WTC11 (cell line): ENCODE data around the gene RABGAP1. TPM values are rescaled to one million over a fixed set of nuclear protein-coding genes. Genes with fewer than 3 reads are reported as not detected.

ENCODE experiments used
- ATAC-seq: fragments of 200-7000 bp; cut with Tn5 transposase; 2 replicates; pipeline ENCODE4 v1.10.0; 2021; ENCODE audit warnings: mild to moderate bottlenecking, moderate library complexity
- CTCF ChIA-PET: fragments of 300-600 bp; sonication (Branson Sonifier 250); formaldehyde crosslinking; loops from one replicate; lab custom pipeline; 2021; ENCODE audit warnings: antibody characterized with exemption; lab: Charles Lee
- POLR2A ChIA-PET: fragments of 350-600 bp; sonication (Branson Sonifier 250); formaldehyde crosslinking; loops from one replicate; lab custom pipeline; 2021; ENCODE audit warnings: antibody characterized with exemption; lab: Charles Lee
- DNase-seq: peaks from one replicate; pipeline ENCODE4 v3.0.0; 2021; ENCODE audit warnings: low spot score
- H3K27ac Mint-ChIP-seq: 2 replicates; pipeline ENCODE4 v1.8.0; 2021; ENCODE audit warnings: mixed read lengths
- H3K27me3 Mint-ChIP-seq: 2 replicates; pipeline ENCODE4 v1.8.0; 2021; ENCODE audit warnings: low read depth, mild to moderate bottlenecking, moderate library complexity, mixed read lengths
- H3K36me3 Mint-ChIP-seq: 2 replicates; pipeline ENCODE4 v1.8.0; 2021; ENCODE audit warnings: mixed read lengths
- H3K4me1 Mint-ChIP-seq: 2 replicates; pipeline ENCODE4 v1.8.0; 2022; ENCODE audit warnings: mixed read lengths
- H3K4me3 Mint-ChIP-seq: 2 replicates; pipeline ENCODE4 v1.8.0; 2021; ENCODE audit warnings: mild to moderate bottlenecking, moderate library complexity, mixed read lengths
- H3K9me3 Mint-ChIP-seq: 2 replicates; pipeline ENCODE4 v1.8.0; 2021; ENCODE audit warnings: mixed read lengths
- ARID4B ChIP-seq: sonication (generic); formaldehyde crosslinking; IDR thresholded peaks from 2 replicates; pipeline ENCODE4 v1.8.0; 2023; ENCODE audit warnings: missing genetic modification reagents, mild to moderate bottlenecking, borderline replicate concordance
- ATF3 ChIP-seq: sonication (generic); formaldehyde crosslinking; conservative IDR thresholded peaks from 2 replicates; pipeline ENCODE4 v1.8.1; 2022; ENCODE audit warnings: mild to moderate bottlenecking, missing genetic modification reagents
- ATF6 ChIP-seq: sonication (generic); formaldehyde crosslinking; IDR thresholded peaks from 2 replicates; pipeline ENCODE4 v1.8.1; 2023; ENCODE audit warnings: mild to moderate bottlenecking, missing genetic modification reagents
- E2F5 ChIP-seq: sonication (generic); formaldehyde crosslinking; IDR thresholded peaks from 2 replicates; pipeline ENCODE4 v1.8.1; 2022; ENCODE audit warnings: mild to moderate bottlenecking, moderate library complexity, missing genetic modification reagents
- EMX1 ChIP-seq: fragments of 250-450 bp; sonication (Bioruptor Pico); IDR thresholded peaks from 2 replicates; pipeline ENCODE4 v1.8.0; 2021; ENCODE audit warnings: mild to moderate bottlenecking
- FOXP4 ChIP-seq: sonication (generic); formaldehyde crosslinking; IDR thresholded peaks from 2 replicates; pipeline ENCODE4 v1.8.0; 2022; ENCODE audit warnings: mild to moderate bottlenecking, missing genetic modification reagents
- JUN ChIP-seq: sonication (generic); formaldehyde crosslinking; IDR thresholded peaks from 2 replicates; pipeline ENCODE4 v1.8.0; 2023; ENCODE audit warnings: mild to moderate bottlenecking, missing genetic modification reagents
- MAX ChIP-seq: sonication (generic); formaldehyde crosslinking; IDR thresholded peaks from 2 replicates; pipeline ENCODE4 v1.8.0; 2022; ENCODE audit warnings: mild to moderate bottlenecking, missing genetic modification reagents
- MXD4 ChIP-seq: fragments of 250-450 bp; sonication (Bioruptor Pico); IDR thresholded peaks from 2 replicates; pipeline ENCODE4 v1.8.0; 2021; ENCODE audit warnings: mild to moderate bottlenecking, moderate library complexity, borderline replicate concordance
- NFATC4 ChIP-seq: fragments of 250-450 bp; sonication (Bioruptor Pico); IDR thresholded peaks from 2 replicates; pipeline ENCODE4 v1.9.0; 2021; ENCODE audit warnings: mild to moderate bottlenecking
- PREB ChIP-seq: sonication (generic); formaldehyde crosslinking; IDR thresholded peaks from 2 replicates; pipeline ENCODE4 v1.8.1; 2022; ENCODE audit warnings: mild to moderate bottlenecking, missing genetic modification reagents, moderate library complexity, borderline replicate concordance
- SP1 ChIP-seq: sonication (generic); formaldehyde crosslinking; conservative IDR thresholded peaks from 2 replicates; pipeline ENCODE4 v1.8.1; 2022; ENCODE audit warnings: missing genetic modification reagents
- USF1 ChIP-seq: sonication (generic); formaldehyde crosslinking; IDR thresholded peaks from 2 replicates; pipeline ENCODE4 v1.8.0; 2022; ENCODE audit warnings: mild to moderate bottlenecking, missing genetic modification reagents
- ZMAT4 ChIP-seq: fragments of 250-450 bp; sonication (Bioruptor Pico); IDR thresholded peaks from 2 replicates; pipeline ENCODE4 v1.9.0; 2021; ENCODE audit warnings: mild to moderate bottlenecking
- ZNF263 ChIP-seq: sonication (generic); formaldehyde crosslinking; IDR thresholded peaks from 2 replicates; pipeline ENCODE4 v1.8.1; 2022; ENCODE audit warnings: low read depth, mild to moderate bottlenecking, moderate library complexity, missing genetic modification reagents
- ZNF281 ChIP-seq: sonication (generic); formaldehyde crosslinking; IDR thresholded peaks from 2 replicates; pipeline ENCODE4 v1.8.0; 2023; ENCODE audit warnings: mild to moderate bottlenecking, missing genetic modification reagents
- ZNF425 ChIP-seq: fragments of 250-450 bp; sonication (Bioruptor Pico); conservative IDR thresholded peaks from 2 replicates; pipeline ENCODE4 v1.9.0; 2021; ENCODE audit warnings: mild to moderate bottlenecking
- total RNA-seq: library from RNA; stranded (reverse); gene quantifications from 3 replicates; pipeline ENCODE4 v1.2.3, GENCODE V29; 2021

RABGAP1 gene
- total RNA-seq, 1 experiment from 2014 or later: 38.1 TPM

GRCh38 chr9:122940454-122940748 lies 419 bp upstream of the RABGAP1 start:
- no peak for ATAC-seq
- Mint-ChIP-seq H3K27me3 (no peaks in the 10 kb centered on the region; the same call in 1 of the 2 replicates), H3K9me3 (no peaks in the 10 kb centered on the region), H3K36me3 (peaks cover 16% of the 10 kb centered on the region), H3K4me3 (peak overlapping the region; percentile 92), H3K4me1 (peaks cover 16% of the 10 kb centered on the region), H3K27ac (peak overlapping the region; percentile 91)
- ChIA-PET POLR2A (interaction anchor here (0.5 to 2.3 kb wide), 11 partner anchors 9 to 1973 kb away, joined by 3 to 44 read pairs (median 4); partner anchors contain the start of genes RC3H2, ZBTB26 and ZBTB6), CTCF (interaction anchor here (0.7 to 1.5 kb wide), 4 partner anchors 9 to 409 kb away, joined by 3 to 10 read pairs (median 4); partner anchors contain the start of gene ZBTB26)
- DNase-seq: no peak
- TF ChIP-seq ATF3 (no peak), SP1 (CRISPR knock-in tag) (no peak), ZNF281 (CRISPR knock-in tag) (no peak), MAX (CRISPR knock-in tag) (no peak), ARID4B (CRISPR knock-in tag) (no peak), ZMAT4 (no peak), ZNF425 (CRISPR knock-in tag) (no peak), ZNF263 (CRISPR knock-in tag) (no peak), JUN (no peak), E2F5 (CRISPR knock-in tag) (no peak), ATF6 (CRISPR knock-in tag) (no peak), FOXP4 (CRISPR knock-in tag) (no peak), NFATC4 (0 out of 2 replicates have a peak, but pooled peaks have one; percentile 34), PREB (CRISPR knock-in tag) (no peak), USF1 (CRISPR knock-in tag) (no peak), MXD4 (no peak), EMX1 (CRISPR knock-in tag) (0 out of 2 replicates have a peak, but pooled peaks have one; percentile 50)
